Lower leg skin (tissue), 3 donors: Measurements from ENCODE around the gene DZANK1.

Source experiments
- CTCF ChIP-seq, 3 donors: fragments of 450-650 bp; IDR thresholded peaks; one replicate each; pipeline ENCODE4 v1.5.1; 2016; ENCODE audit warnings: antibody characterized with exemption in 3 of 3, mild to moderate bottlenecking in 3 of 3, moderate library complexity in 2 of 3
- POLR2A ChIP-seq, 2 donors: fragments of 450-650 bp; IDR thresholded peaks; one replicate each; pipeline ENCODE4 v1.6.1; 2016 to 2017; ENCODE audit warnings: antibody characterized with exemption in 2 of 2, mild to moderate bottlenecking in 1 of 2, moderate library complexity in 1 of 2

GRCh38 chr20:18496042-18496441, 29.2 kb upstream of the DZANK1 start:
- no peak for TF ChIP-seq CTCF (IDR thresholded peaks at IDR 0.05)
- TF ChIP-seq POLR2A (IDR thresholded peaks at IDR 0.05): no peak
